DMS153 treated with DMSO at 0.1 percent for 48 hours (cell line): ENCODE data around the gene ANKRD13C.
"Not testable (repeated sequence)": the region's sequence is repeated elsewhere in the genome, so short reads cannot be mapped to it uniquely, and the experiment has no call there.

Experiments used
- DNase-seq: peaks from one replicate; lab custom pipeline; 2025; ENCODE audit not compliant: unreplicated experiment; lab: John Stamatoyannopoulos, UW

The ANKRD13C gene

DNA sequence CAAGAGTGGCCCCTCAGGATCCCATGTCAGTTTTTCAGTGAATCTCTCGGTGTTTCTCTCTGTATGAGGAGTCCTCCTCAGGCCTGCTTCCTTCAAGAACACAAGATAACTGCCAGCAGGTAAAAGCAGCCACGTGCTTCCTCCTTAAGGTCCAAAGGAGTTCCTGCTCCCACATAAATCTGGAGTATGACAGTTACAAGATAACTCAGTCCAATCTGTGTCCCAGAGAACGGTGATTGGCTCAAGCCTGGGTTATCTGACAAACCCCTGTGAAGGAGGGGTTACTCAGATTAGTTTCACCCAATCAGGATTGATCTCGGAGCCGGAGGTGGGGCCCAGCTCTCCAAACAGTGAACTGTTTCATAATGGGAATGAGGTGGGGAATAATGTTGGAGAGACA is 5.8 kb upstream of the ANKRD13C start:
- no peak for DNase-seq

DNA sequence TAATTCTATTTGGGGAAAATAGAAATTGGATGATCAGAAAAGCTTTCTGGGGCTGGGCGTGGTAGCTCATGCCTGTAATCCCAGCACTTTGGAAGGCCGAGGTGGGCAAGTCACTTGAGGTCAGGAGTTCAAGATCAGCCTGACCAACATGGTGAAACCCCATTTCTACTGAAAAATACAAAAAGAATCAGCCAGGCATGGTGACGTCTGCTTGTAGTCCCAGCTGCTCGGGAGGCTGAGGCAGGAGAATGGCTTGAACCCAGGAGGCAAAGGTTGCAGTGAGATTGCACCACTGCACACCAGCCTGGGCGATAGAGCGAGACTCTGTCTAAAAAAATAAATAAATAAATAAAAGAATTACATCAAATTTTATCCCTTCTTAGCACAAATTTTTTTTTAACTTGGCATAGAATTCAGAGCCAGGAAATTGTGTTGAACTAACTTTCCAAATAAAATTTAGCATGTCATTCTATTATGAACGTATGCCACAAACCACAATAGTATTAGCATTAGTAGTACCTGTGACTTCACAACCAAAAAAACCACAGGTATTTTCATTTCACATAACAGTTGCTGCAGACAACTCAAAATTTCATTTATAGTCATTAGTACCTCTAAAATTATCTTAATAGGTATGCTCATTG is 4.5 kb upstream of the ANKRD13C start:
- DNase-seq = no peak

DNA sequence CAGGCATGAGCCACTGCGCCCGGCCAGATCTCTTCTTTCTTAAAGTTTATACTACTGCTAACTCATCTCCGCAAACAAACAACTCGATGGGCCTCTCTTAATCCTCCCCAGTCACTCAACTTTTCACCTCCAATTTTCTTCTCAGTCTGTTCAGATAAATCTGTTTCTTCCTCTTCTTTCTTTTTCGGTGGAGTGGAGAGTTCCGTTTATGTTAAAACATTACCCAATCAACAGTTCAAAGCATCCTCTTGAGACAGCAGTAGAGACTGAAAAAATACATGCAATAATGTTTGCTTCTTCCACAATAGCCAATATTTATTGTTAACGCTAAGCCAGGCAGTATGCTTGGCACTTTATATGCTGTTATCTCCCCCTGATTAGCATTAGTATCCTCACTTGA is 1.4 kb upstream of the ANKRD13C start:
- no peak for DNase-seq

DNA sequence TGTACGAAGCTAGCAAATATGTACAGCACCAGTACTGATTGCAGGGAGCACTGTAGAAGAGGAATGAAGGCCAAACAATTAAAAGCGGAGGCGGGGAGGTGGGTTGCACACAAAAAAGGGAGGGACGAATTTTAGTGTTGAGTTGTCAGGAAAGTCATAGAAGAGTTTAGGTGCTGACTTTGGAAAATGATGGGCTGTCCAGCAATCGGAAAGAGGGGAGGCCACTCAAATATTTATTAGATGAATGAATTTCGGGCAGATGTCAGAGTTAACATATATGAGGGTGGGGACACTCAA is 537 bp upstream of the ANKRD13C start:
- DNase-seq = no peak

DNA sequence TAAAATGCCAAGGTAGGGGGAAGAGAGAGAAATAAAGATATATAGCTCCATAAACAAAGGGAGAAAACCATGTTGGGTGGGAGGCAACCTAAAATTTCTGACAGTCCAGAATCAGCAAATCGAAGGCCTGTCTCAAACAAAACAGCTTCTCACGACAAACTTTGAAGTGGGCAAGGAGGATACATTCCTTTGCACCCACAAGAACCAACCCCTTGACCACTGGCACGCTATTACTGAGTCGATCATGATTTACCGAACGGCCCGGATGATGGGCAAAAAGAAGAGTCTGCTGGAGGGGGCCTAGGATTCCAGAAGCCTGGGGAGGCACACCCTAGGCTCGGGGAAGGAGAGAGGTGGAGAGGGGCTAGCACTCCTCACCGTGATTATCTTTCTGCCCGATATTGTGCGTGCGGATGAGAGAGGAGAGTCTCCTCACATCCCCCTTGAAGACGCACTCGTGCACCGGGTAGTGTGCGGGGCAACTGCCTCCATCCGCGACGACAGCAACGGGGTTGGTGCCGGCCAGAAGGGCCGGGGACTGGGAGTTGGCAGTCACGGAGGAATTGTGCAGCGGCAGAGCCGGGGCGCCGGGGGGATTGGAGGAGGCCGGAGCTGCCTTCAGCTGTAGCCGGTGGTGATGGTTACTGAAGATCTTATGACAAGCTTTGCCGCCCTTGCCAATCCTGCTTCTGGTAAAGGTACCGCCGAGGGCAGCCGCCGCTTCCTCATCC is 756 bp downstream of the ANKRD13C start:
- no peak for DNase-seq

DNA sequence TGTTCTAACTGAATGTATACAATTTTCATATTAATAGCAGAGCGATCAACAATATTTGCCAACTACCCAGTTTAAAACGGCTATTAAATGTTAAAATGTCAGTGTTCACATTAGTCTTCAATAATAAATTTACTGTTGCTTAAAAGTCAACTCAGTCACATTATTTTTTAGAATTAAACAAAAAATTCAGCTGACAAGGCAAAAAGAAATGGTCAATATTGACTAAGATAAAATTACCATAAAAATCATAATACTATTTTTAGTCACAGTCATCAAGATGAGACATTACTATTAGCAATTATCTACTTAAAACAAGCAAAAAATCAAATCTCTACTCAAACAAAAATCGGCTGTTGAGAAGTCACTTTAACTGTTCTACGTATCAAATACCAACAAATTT is 1.5 kb downstream of the ANKRD13C start:
- DNase-seq = no peak

DNA sequence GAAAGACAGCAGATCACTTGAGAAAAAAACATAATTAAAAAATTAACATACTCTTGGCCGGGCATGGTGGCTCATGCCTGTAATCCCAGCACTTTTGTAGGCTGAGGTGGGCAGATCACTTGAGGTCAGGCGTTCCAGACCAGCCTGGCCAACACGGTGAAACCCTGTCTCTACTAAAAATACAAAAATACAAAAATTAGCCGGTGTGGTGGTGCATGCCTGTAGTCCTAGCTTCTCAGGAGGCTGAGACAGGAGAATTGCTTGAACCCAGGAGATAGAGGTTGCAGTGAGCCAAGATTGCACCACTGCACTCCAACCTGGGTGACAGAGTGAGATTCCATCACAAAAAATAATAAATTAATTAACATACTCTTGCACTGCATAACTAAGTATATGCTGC is 4.7 kb downstream of the ANKRD13C start:
- DNase-seq = not testable (repeated sequence)

DNA sequence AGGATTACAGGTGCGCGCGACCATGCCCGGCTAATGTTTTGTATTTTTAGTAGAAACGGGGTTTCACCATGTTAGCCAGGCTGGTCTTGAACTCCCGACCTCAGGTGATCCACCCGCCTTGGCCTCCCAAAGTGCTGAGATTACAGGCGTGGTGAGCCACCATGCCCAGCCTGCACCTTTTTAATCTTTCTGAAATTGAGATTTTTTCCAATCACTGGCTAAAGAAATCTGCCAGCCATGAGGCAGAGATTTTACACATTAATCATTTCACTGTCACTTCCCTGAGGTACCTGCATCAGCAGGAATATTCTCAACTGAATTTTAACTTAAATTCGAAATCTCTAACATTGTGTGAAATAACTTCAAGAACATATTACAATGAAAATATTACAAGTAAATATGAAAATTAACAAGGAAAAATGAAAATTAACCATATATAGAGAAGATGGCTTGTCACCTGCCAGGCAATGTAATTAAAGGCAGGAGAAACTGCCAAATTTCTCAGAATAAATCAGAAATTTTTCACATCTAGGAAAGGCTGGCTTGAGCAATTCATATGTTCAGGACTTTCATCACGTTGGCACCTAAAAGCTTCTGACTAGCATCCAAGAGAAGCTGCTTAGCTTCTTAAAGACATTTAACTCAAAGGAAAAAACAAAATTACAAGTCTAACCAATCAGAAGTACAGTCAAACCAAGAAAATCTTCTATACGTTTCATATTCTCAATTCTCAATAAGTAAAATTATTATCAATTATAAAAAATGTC is 5.9 kb downstream of the ANKRD13C start:
- DNase-seq = no peak

DNA sequence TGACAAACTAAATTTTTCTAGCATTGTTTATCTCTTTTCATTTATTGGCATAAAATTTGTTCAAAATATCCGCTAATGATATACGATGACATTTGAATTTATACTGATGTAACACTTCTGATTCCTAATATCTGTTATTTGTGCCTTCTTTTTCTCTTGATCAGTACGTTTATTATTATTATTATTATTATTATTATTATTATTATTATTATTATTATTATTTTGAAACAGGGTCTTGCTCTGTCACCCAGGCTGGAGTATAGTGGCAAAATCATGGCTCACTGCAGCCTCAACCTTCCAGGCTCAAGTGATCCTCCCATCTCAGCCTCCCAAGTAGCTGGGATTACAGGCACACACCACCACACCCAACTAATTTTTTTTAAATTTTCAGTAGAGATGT is 14.9 kb downstream of the ANKRD13C start:
- DNase-seq = not testable (repeated sequence)

DNA sequence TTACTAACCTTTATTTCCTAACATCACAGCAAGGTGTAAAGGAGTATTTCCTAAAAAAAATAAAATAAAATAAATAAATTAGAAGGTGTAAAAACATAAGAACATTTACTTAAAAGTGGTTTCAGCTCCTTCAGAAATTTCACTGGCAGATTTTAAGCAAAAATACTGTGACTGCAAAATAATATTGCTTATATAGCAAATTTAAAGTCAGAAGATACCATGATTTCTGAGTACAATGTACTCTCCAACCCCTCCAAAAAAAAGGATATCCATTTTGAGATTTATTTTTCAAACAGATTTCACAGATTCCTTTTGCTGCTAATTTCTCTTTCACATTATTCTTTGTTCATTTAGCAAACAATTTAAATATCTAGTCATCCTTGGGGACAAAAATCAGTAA is 18.5 kb downstream of the ANKRD13C start:
- DNase-seq = no peak

DNA sequence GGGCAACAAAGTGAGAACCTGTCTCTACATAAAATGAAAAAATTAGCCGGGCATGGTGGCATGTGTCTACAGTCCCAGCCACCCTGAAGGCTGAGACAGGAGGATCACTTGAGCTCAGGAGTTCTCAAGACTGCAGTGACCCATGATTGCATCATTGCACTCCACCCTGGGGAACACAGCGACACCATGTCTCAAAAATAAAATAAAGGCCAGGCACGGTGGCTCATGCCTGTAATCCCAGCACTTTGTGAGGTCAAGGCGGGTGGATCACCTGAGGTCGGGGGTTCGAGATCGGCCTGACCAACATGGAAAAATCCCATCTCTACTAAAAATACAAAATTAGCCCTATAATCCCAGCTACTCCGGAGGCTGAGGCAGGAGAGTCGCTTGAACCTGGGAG is 20.1 kb downstream of the ANKRD13C start:
- no peak for DNase-seq

DNA sequence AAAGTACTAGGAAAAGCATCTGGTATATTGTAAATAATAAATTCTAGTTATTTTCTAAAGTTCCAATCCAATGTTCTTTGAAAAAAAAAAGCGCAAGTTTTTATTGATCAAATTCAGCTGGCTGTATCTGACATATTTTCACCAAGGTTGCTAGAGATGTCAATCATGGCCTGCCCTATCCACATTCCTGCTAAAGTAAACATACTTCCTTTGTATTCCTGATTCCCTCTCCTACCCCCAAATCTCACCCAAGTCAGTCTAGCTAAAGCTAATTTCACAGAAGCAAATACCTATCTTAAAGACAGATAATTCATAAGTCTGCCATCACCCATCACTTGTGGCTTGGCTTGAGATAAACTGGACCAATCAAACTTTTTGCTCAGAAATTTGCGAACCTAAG is 21.3 kb downstream of the ANKRD13C start:
- DNase-seq = no peak

DNA sequence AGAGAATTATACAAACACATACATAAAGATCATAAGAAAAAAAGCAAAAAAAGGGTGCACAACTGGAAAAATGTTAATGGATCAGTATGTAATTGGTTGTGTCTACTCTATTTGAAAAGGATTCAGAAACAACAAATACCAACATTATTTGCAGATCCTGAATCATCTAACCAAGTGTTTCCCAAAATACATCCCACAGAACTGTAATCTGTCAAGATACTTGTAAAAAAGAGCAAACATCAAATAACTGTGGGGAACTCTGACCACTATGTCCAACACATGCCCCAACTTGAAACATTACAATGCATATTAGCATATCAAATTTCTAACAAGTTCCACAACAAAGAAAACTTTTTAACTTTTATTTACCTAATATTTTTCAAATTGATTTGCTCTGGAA is 22.6 kb downstream of the ANKRD13C start:
- no peak for DNase-seq

DNA sequence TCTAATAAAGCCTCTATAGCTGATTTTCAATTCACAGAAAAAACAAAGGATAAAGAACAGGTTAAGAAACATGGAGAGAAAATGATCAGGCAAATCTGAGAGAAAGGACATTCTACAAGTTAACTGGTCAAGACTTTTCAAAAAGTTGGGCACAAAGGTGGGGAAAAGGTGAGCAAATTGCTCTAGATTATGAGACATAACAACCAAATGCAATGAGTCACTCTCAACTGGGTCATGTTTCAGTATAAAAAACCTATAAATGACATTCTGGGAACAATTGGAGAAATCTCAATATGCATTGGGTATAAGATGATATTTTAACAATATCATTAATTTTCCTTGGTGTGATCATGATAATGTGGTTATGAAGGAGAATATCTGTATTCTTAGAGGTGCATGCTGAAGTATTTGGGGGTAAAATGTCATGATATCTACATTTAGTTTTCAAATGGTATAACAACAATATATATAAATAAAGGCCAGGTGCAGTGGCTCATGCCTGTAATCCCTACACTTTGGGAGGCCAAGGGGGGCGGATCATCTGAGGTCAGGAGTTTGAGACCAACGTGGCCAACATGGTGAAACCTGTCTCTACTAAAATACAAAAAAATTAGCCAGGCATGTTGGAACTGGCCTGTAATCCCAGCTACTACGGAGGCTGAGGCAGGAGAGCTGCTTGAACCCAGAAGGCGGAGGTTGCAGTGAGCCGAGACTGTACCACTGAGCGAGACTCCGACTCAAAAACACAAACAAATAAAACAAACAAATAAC is 27.0 kb downstream of the ANKRD13C start:
- DNase-seq = no peak

DNA sequence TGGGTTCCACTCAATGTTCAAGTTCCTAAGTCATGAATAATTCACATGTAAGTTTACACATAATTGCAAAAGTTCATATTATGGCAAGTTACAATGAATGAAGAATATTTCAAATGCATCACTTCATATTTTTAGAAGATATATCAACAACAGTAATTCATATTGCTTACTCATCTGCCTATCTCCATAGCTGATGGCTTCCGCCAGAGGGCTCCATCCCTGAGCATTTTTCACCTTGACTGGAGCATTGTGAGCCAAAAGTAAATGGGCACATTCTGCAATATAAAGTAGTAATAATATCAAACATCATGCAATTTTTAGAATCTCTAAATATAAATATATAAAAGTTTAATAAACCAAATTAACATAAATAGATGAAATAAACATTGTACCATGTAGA is 29.8 kb downstream of the ANKRD13C start:
- no peak for DNase-seq

DNA sequence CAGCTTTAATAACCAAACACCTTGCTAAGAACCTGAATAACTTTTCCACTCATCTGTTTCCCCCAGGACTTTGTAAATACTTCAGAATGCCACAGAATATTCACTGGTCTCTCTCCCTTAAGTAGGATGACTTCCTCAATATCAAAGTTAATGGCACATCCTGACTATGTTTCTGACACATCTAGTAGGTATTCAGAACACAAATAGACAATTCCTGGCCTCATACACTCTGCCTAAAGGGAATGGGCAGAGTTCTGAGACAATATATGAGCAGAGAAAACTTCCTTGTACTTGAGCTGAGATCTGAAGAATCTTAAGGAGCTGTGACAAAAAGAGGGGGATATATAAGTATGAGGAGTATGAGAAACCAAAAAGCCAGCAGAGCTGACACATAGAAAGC is 34.8 kb downstream of the ANKRD13C start:
- no peak for DNase-seq

DNA sequence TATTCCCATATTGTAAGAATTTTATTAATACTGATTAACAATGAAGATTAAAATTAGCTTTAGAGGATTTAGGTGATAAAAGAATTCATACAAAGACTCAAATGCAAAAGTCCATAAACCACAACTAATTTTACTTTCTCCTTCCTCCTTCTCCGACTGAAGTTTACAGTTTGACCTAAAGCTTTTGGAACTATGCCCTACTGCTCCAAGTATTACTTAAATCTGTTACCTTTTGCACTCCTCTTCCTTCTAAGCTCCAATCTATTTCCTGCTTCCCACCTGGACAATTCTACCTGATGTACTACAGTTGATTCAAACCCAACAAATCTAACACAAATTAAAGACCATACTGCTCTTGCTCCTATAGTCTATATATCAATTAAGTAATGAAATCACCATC is 36.3 kb downstream of the ANKRD13C start:
- no peak for DNase-seq

DNA sequence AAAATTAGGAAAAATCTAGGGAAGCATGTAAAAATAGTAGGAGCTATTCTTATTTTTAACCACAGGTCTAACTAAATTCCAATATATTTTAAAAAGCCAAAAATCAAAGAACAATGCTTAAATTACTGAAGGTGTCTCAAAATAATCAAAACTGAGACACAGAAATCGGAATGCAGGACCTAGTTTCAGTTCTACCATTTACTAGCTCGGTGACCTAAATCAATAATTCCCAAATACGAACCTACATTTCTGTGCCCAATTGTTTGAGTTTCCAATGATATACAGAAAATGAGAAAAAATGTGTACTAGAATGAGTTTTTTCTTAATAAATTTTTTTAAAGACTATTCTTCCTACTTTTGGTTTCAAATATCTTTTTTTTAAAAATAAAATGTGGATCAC is 37.4 kb downstream of the ANKRD13C start:
- DNase-seq = no peak

DNA sequence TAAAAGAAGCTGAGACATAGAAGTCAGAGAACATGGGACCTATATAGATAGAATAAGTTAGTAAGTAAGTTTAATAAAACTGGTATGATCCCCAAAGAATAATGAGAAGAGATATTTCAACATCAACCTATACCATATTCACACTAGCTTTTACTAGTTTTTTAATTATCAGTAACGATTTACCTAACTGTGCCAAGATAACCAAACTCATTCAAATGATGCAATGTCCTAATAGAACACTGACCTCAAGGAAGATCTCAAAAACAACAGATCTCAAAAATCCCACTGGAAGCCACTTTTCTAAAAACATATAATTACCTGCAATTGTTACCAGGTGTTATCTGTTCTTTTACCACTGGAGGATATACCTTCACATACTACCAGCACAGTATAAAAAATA is 38.7 kb downstream of the ANKRD13C start:
- no peak for DNase-seq

DNA sequence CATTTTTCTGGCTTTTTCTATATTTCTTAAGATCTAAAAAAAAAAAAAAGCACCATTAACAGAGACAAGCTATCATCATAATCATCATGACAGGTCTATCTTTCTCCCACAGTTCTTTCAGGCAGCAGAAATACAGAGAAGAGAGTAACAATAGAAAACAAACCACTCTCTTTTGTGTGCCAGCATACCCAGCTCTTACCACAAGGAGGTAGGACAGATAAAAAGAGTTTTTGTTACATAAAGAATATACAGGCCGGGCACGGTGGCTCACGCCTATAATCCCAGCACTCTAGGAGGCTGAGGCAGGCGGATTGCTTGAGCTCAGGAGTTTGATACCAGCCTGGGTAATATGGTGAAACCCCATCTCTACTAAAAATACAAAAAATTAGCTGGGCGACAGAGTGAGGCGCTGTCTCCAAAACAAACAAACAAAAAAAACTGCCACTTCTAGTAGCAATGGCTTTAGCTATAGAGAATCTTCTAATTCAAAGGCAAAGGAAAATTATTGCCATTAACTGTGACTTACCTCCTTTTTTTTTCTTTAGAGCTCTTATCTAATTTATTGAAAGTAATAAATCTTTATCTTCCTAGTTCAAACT is 39.7 kb downstream of the ANKRD13C start:
- no peak for DNase-seq

DNA sequence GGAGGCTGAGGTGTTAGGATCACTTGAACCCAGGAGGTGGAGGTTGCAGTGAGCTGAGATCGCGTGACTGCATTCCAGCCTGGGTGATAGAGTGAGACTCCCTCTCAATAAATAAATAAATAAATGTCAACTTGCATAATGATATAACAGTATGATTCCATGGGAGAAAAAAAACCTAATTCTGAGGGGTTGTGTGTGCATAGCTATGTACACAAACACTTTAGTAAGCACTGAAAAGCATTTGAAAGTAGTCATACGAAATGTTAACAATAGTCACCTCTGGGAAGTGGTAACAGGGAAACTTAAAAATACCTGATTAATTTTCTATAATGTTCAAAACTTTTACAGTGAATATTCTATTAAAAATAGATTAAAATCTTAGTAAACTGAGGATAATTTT is 43.2 kb downstream of the ANKRD13C start:
- no peak for DNase-seq
